ENCODE measurements around the gene UGT1A8. TPM values are rescaled to one million over a fixed set of nuclear protein-coding genes. Genes with fewer than 3 reads are reported as not detected.
"Not testable (repeated sequence)": the region's sequence is repeated elsewhere in the genome, so short reads cannot be mapped to it uniquely, and the experiment has no call there.

The UGT1A8 gene
- total RNA-seq, 1 donor from 2014 or later, result not detected

GRCh38 chr2:233638836-233639235 lies 21.4 kb downstream of the UGT1A8 start:
- no peak for DNase-seq (ENCODE audit: extremely low read depth, low read depth, low spot score)

DNA sequence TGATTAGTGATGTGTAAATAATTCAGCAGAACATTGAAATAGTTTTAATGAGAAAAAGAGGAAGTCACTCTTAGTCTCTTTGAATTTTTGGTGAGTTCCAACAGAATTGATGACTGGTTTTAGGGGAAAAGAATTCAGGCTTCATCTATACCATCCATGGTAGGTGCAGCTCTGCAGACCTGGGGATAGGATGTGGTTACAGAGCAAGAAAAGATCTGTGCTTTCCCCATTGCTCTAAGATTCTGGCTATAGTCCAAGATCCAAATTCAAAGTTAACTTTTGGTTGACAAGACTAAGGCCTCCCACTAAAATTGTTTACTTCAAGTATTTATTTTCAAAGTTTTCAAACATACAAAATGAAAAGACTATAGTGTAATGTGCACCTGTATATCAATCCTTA lies 22.4 kb downstream of the UGT1A8 start:
- DNase-seq (ENCODE audit: extremely low read depth, low read depth, low spot score), result no peak

DNA sequence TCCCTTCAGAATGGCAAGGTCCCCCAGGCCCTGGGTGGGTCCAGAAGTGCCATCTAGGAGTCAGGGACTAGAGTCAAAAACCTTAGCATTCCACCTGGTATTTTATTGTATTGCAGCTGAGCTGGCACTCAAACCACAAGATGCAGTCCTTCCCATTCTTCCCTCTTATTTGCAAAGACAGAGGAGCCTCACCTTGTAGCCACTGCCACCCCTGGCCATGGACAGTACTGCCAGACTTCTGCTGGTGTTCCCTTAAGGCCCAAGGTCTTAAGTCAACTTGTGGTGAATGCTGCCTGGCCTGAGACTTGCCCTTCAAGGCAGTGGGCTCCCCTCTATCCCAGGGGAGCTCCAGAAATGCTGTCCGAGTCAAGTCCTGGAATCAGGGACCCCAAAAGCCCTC lies 25.7 kb downstream of the UGT1A8 start:
- DNase-seq (ENCODE audit: extremely low read depth, low read depth, low spot score), result no peak

DNA sequence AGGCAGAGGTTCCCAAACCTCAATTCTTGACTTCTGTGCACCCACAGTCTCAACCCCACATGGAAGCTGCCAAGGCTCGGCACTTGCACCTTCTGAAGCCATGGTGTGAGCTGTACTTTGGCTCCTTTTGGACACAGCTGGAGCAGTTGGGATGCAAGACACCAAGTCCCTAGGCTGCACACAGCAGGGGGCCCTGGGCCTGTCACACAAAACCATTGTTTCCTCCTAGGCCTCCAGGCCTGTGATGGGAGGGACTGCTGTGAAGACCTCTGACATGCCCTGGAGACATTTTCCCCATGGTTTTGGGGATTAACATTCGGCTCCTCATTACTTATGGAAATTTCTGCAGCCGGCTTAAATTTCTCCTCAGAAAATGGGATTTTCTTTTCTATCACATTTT lies 28.6 kb downstream of the UGT1A8 start:
- DNase-seq (ENCODE audit: extremely low read depth, low read depth, low spot score), result not testable (repeated sequence)

- no peak for DNase-seq (ENCODE audit: extremely low read depth, low read depth, low spot score)
These were observed 33.5 kb downstream of the UGT1A8 start for GRCh38 chr2:233650981-233651380.

DNA sequence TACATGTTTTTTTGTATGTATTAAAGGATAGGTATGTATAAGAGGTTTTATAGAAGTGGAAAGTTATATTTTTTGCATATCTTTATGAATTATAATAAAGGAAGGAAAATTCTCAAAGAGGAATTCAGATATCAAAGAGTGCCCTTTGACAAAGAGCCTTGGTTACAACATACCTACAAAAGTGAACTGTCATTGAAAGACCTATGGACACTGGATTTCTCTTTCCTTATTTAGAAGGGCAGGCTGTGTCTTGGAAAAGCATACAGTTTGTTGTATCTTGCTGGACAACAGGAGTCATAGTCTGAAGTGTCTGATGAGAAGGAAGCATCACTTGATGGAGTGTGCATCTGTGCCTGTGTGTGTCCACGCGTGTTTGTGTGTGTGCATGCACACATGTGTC lies 34.0 kb downstream of the UGT1A8 start:
- no peak for DNase-seq (ENCODE audit: extremely low read depth, low read depth, low spot score)

DNA sequence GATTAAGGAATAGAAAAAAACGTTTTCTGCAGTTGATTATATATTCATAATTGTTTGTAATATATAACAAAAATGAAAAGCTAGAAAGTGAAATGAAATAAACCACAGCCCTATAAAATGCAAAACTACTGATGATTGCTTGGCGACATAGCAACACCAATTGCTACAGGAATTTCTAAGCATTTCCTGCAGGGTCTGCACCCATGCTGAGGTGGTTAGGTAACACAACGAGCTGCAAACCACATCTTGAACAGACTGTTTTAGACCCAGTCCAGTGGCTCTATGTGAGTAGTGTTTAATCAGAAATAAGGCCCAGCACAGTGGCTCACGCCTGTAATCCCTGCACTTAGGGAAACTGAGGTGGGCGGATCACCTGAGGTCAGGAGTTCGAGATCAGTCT lies 37.1 kb downstream of the UGT1A8 start:
- DNase-seq (ENCODE audit: extremely low read depth, low read depth, low spot score), result no peak

- DNase-seq (ENCODE audit: extremely low read depth, low read depth, low spot score), result no peak
These were observed 37.6 kb downstream of the UGT1A8 start for GRCh38 chr2:233655043-233655442.

GRCh38 chr2:233655943-233656342 lies 38.5 kb downstream of the UGT1A8 start:
- not testable (repeated sequence) for DNase-seq (ENCODE audit: extremely low read depth, low read depth, low spot score)

DNA sequence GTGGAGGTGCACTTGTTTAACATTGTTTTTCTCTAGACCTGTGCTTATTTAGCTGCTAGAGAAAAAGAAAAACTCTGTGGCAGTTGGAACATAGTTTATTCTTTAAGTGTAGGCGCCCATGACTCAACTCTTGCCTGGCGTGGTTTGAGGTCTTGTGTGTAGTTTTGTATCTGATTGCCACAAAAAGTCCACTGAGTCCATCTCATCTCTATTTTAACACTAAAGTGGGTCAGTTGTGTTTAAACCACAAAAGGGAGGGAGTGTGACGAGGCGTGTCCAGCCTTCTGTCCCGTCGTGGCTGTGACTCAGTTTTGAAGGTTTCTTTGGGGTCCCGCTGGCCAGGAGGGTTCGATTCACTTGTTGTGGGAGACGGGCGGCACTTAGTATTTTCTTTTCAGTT lies 39.0 kb downstream of the UGT1A8 start:
- no peak for DNase-seq (ENCODE audit: extremely low read depth, low read depth, low spot score)

DNA sequence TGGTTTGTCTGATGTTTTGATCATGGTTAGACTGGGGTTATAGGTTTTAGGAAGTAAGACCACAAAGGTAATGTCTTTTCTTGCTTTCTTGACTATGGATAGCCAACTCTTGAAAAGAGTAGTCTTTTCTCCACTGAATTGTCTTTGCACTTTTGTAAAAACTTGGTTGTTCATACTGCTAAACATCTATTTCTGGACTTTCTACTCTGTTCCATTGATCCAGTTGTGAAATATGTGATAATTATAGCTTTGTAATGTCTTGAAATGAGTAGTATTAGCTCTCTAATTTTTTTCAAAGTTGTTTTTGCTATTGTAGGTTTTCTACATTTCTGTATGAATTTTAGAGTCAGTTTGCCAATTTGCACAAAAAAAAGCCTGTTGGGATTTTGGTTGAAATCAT lies 41.2 kb downstream of the UGT1A8 start:
- no peak for DNase-seq (ENCODE audit: extremely low read depth, low read depth, low spot score)

- DNase-seq (ENCODE audit: extremely low read depth, low read depth, low spot score), result no peak
These were observed 46.5 kb downstream of the UGT1A8 start for GRCh38 chr2:233663911-233664310.

DNA sequence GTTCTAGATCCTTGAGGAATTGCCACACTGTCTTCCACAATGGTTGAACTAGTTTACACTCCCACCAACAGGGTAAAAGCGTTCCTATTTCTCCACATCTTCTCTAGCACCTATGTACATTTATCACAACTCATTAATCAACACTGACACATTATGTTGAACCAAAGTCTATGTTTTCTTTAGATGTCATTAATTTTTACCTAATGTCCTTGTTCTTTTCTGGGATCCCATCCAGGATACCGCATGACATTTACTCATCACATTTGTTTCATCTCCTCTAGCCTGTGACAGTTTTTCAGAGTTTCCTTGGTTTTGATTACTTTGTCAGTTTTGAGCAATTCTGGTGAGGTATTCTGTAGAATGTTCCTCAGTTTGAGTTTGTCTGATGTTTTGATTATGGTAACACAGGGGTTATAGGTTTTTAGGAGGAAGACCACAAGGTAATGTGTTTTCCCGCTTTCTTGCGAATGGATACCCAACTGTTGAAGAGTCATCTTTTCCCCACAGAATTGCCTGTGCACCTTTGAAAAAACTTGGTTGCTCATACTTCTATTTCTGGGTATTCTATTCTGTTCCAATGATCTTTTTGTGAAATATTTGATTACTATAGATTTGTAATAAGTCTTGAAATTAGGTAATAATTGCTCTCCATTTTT lies 51.3 kb downstream of the UGT1A8 start:
- DNase-seq (ENCODE audit: extremely low read depth, low read depth, low spot score), result no peak

DNA sequence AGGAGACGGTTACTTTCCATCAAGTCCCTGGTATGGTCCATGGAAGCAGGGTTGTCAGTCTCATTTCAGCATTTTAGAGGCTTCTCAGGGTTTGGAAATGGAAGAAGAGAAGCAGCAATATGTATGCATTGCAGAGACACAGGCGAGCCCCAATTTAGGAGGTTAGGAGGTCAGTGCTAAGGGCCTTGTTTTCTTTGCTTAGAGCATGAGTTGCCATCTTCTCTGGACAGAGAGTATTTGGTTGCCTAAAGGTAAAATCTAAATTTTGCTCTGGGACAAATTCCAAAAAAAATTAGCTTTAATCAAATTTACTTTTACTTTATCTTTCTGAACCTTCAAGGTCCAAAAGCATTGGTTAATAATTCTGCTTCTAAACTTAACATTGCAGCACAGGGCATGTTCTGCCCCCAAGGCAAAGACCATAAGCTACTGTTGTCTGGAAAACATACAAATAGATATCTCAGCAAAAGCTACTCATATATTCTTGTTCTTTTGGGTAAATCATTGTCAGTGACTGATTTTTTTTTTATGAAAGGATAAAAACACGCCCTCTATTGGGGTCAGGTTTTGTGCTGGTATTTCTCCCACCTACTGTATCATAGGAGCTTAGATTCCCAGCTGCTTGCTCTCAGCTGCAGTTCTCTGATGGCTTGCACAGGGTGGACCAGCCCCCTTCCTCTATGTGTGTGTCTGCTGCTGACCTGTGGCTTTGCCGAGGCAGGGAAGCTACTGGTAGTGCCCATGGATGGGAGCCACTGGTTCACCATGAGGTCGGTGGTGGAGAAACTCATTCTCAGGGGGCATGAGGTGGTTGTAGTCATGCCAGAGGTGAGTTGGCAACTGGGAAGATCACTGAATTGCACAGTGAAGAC lies 54.1 kb downstream of the UGT1A8 start, which contains the start of gene UGT1A9:
UGT1A9 (plus strand) TSS at position 609 of the 872 bp plus-strand sequence; CDS start at position 646, 37 bp downstream.
- DNase-seq (ENCODE audit: extremely low read depth, low read depth, low spot score), result no peak

- no peak for DNase-seq (ENCODE audit: extremely low read depth, low read depth, low spot score)
These were observed 55.5 kb downstream of the UGT1A8 start for GRCh38 chr2:233672886-233673285.

DNA sequence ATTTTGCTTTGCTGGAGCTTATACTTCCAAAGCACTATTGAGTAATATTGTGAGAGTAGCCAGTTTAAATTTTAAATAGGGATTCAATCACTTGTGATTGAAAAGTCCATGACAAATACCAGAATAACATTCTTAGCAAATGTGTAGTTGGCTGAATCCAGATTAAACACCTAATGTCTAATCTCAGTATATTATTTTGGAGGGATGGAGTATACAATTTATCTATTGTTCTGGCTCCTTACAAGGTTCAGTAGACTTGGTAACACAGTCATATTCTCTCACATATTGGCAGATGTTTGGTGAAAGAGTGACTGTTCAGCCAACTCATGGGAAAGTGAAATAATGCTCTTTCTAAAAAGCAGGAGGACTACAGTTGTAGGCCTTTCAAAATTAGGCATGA lies 56.5 kb downstream of the UGT1A8 start:
- no peak for DNase-seq (ENCODE audit: extremely low read depth, low read depth, low spot score)

GRCh38 chr2:233674314-233674713 lies 56.9 kb downstream of the UGT1A8 start:
- DNase-seq (ENCODE audit: extremely low read depth, low read depth, low spot score), result no peak

DNA sequence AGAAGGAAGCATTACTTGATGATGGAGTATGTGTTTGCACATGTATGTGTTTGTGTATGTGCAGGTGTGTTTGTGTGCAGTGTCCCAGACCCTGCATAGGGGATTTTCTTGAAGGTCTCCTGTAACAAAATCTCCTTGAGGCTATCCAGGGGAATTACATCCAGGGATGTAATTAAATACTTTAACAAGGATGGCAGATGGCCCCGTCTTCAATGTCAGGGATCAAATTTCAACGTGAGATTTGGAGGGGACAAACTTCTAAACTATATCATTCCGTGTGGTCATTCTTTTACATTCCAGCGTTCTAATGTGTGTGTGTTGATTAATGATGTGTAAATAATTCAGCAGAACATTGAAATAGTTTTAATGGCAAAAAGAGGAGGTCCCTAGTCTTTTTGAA lies 57.6 kb downstream of the UGT1A8 start:
- DNase-seq (ENCODE audit: extremely low read depth, low read depth, low spot score), result no peak

- no peak for DNase-seq (ENCODE audit: extremely low read depth, low read depth, low spot score)
These were observed 58.6 kb downstream of the UGT1A8 start for GRCh38 chr2:233676046-233676445.

- no peak for DNase-seq (ENCODE audit: extremely low read depth, low read depth, low spot score)
These were observed 61.8 kb downstream of the UGT1A8 start for GRCh38 chr2:233679196-233679595.

DNA sequence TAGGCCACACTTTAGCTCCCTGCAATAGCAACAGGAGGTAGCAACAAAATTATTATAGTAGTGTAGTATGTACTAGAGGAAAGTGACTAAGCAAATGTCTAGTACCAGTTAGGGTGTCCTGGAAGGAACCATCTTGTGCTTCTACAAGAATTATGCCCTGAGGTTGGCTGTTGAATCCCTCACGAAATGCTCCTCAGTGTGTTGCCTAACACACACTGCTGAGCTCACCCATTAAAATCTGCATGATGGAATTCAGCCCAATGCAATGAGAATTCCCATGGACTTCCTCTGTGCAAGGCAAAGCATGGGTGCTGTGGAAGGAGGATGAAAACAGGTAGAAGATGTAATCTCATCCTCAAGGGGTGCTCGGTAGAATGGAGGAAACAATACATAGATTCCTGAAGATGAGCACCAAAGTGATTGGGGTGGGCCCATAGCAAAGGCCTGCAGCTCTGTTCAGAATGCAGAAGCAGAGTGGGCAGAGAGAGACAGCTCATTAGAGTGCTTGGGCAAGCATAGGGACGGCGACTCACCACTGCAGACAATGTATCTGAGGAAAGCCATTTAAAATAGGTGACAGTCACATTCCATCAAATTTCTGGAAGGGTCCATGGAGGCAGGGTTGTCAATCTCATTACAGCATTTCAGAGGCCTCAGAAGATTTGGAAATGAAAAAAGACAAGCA lies 63.1 kb downstream of the UGT1A8 start:
- DNase-seq (ENCODE audit: extremely low read depth, low read depth, low spot score), result no peak
